Ovary (tissue), 9 donors: Measurements from ENCODE around the gene RARA. TPM values are rescaled to one million over a fixed set of nuclear protein-coding genes. Genes with fewer than 3 reads are reported as not detected.

ENCODE experiments used
- DNase-seq, 5 donors: peaks; one replicate each; pipeline ENCODE4 v3.0.0-alpha.2; 2019 to 2020
- H3K27ac ChIP-seq, 2 donors: fragments of 200-600 bp; one replicate each; pipeline versions ENCODE4 v1.5.1 to v1.8.0; 2019 to 2022
- H3K27me3 ChIP-seq: fragments of 200-600 bp; one replicate; pipeline ENCODE4 v1.8.0; 2022
- H3K36me3 ChIP-seq: fragments of 200-600 bp; sonication (generic); one replicate; pipeline ENCODE4 v1.5.1; 2019
- H3K4me1 ChIP-seq: one replicate; pipeline ENCODE4 v1.8.1; 2013; ENCODE audit warnings: mild to moderate bottlenecking, moderate library complexity; ENCODE audit not compliant: insufficient read depth
- H3K4me3 ChIP-seq: fragments of 200-600 bp; sonication (generic); one replicate; pipeline ENCODE4 v1.5.1; 2017
- H3K9me3 ChIP-seq, 2 donors: fragments of 200-600 bp in 1 of 2; sonication (generic) in 1 of 2; one replicate each; pipeline versions ENCODE4 v1.5.1 to v1.8.1; 2013 to 2019; ENCODE audit warnings: mild to moderate bottlenecking in 1 of 2, moderate library complexity in 1 of 2
- CTCF ChIP-seq, 3 donors: fragments of 450-650 bp in 2 of 3; fragments of 200-600 bp in 1 of 3; IDR thresholded peaks; one replicate each; pipeline versions ENCODE4 v1.5.1 to v1.8.0; 2016 to 2022; ENCODE audit warnings: antibody characterized with exemption in 3 of 3, mild to moderate bottlenecking in 1 of 3
- EP300 ChIP-seq: sonication (generic); formaldehyde crosslinking; IDR thresholded peaks from one replicate; pipeline ENCODE4 v1.6.1; 2017; ENCODE audit warnings: antibody characterized with exemption
- POLR2A ChIP-seq: fragments of 450-650 bp; IDR thresholded peaks from one replicate; pipeline ENCODE4 v1.6.1; 2017; ENCODE audit warnings: antibody characterized with exemption, mild to moderate bottlenecking, moderate library complexity
- WGBS, 3 donors: extraction: QIAGEN DNeasy Blood & Tissue Kit in 1 of 3; methylation state at CpG; one replicate each; pipeline versions ENCODE4 v1.1.5 to v1.1.7; 2013 to 2017; 5-methylcytosine and 5-hydroxymethylcytosine counted together
- intact Hi-C, 4 donors: fragments of 100-400 bp; cut with DNase I; formaldehyde crosslinking; loops; one replicate each; pipeline versions ENCODE4 v1.11.0 to v1.15.1; 2022 to 2023
- polyA plus RNA-seq, 2 donors: library from polyadenylated mRNA; stranded (reverse); fragments of 200-250 nt in 1 of 2; fragments of 350-450 nt in 1 of 2; fragmentation: Illumina TruSeq in 1 of 2; extraction: RNeasy Lipid Tissue Mini Kit (QIAGEN cat#74804) in 1 of 2; gene quantifications; one replicate each; pipeline ENCODE4 v1.2.3, GENCODE V29; 2013 to 2014
- total RNA-seq, 7 donors: library from RNA; depleted of rRNA in 2 of 7; stranded (reverse); fragments of >200 nt in 2 of 7; fragmentation: NEBNext Ultra II Directional in 3 of 7; extraction: Animal tissue kit (Norgen Biotek cat#: 25700) in 3 of 7; gene quantifications; one replicate each; pipeline versions ENCODE4 v1.1.0 to v1.2.4, GENCODE V29; 2016 to 2023
- donor health status: DM: no; HTN: no; CAD: no; lungs with moderate emphysema.
- donor health status: DM: no; HTN: no; CAD: no.
- donor health status: Bipolar disorder and iron deficiency.
- donor health status: DM: yes; HTN: yes; CAD: no.
- donor health status: DM: no; HTN: no; CAD: no.
- donor health status: DM: yes; HTN: yes; CAD: no.

The RARA gene
- total and polyA plus RNA-seq, 9 donors: 19.8 to 100 (median 61.9) TPM

DNA sequence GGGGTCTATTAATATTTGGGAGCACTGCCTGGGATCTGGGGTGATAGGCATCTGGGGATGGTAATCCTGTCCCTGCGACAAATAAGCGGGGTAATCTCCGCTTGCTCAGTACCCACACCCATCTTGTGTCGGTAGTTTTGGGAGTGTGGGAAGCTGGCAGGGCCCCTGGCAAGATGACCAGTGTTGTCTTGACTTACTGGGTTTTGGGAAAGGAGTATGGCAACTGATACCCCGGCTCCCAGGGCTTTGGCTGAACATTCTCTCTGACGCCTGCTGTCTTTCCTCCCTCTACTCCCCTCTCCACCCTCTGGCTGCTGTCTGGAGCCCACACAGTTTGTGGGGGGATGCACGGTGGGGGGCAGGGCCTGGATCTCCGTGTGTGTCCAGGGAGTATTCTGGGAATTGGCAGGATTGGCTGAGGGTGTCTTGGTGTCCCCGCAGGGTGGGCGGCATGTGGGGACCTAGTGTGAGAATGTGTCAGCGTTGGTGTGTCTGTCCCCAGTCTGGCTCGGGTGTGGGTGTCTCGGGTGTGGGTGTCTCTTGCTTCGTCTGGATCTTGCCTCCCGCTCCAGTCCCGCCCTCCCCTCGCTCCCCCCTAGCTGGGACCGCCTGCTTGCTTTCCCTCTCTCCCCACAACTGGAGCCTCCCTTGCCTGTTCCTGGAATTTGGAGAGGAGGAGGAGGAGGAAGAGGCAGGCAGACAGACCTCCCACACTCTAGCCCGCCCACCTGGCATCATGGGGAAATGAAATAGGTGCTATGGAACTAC, 12.0 kb downstream of the RARA start:
- peak overlapping the region; percentile 15 for H3K4me3 ChIP-seq
- peak overlapping the region in 1 of 2 donors; percentile 77 for H3K27ac ChIP-seq
- no peaks in the 10 kb centered on the region for H3K27me3 ChIP-seq
- peak; percentile 45 for TF ChIP-seq POLR2A
- TF ChIP-seq CTCF (IDR thresholded peaks at IDR 0.05): no peak
- H3K4me1 ChIP-seq: peaks cover 54% of the 10 kb centered on the region
- peak; percentile 81 to 88 (median 83) for DNase-seq
- no peaks in the 10 kb centered on the region for H3K36me3 ChIP-seq
- 4 to 5% (median 4%) methylated on average over 16 to 19 of the region's 19 CpGs for WGBS, 3 donors
- H3K9me3 ChIP-seq: no peaks in the 10 kb centered on the region
- intact Hi-C loops: no loop called here

DNA sequence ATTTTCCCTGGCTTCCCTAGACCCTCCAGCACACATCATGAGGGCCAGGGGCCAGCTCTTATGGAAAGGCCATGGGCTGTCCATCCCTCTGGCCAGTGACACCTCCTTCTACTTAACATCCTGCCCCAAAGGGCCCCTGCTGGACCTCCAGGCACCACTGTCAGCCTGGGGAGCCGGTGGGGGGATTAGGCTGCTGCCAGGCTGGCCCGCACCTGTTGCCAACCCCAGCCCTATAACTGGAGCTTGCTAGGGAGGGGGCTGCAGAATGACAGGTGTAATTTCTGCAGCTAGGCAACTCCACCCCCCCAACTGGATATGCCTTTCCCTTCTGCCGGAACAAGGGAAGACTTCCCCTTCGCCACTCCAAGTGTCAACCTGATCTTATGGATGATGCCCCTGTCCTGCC, 12.5 kb downstream of the RARA start:
- intact Hi-C loops: no loop called here
- Histone ChIP-seq H3K4me3 (peak overlapping the region; percentile 1), H3K36me3 (no peaks in the 10 kb centered on the region), H3K27me3 (no peaks in the 10 kb centered on the region), H3K27ac (peak overlapping the region in 1 of 2 donors; percentile 77), H3K4me1 (peaks cover 56% of the 10 kb centered on the region), H3K9me3 (no peaks in the 10 kb centered on the region)
- DNase-seq: no peak
- WGBS, 3 donors: 8 to 17% (median 13%) methylated on average over 4 of the region's 4 CpGs
- no peak for TF ChIP-seq CTCF (IDR thresholded peaks at IDR 0.05)
- TF ChIP-seq EP300: no peak
- no peak for TF ChIP-seq POLR2A

DNA sequence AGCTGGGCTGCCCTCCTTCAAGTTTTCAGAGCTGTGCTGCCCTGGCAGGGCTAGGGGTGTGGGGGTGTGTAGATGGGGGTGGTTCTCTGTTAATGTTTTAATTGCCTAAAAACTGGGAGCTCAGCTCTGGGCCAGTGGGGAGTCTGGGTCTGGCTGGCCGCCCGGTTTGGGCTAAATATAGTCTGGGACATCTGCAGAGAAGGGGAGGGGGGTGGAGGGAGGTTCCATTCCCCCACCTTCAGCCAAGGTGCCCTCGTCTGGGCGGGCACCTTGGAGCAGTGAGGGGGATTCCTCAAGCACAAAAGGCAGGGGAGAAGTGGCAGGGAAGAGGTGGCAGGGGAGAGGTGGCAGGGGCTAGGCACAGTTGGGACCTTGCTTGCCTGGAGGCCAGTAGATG, 13.0 kb downstream of the RARA start:
- Histone ChIP-seq H3K36me3 (no peaks in the 10 kb centered on the region), H3K27me3 (no peaks in the 10 kb centered on the region), H3K27ac (peak overlapping the region; percentile 56 to 77), H3K9me3 (no peaks in the 10 kb centered on the region), H3K4me1 (peaks cover 56% of the 10 kb centered on the region), H3K4me3 (peak overlapping the region; percentile 24)
- TF ChIP-seq EP300: no peak
- TF ChIP-seq POLR2A: no peak
- TF ChIP-seq CTCF (IDR thresholded peaks at IDR 0.05): no peak
- intact Hi-C loops: no loop called here
- DNase-seq: peak; percentile 70 to 81 (median 74)
- 0 to 3% (median 2%) methylated on average over 4 of the region's 4 CpGs for WGBS, 3 donors

DNA sequence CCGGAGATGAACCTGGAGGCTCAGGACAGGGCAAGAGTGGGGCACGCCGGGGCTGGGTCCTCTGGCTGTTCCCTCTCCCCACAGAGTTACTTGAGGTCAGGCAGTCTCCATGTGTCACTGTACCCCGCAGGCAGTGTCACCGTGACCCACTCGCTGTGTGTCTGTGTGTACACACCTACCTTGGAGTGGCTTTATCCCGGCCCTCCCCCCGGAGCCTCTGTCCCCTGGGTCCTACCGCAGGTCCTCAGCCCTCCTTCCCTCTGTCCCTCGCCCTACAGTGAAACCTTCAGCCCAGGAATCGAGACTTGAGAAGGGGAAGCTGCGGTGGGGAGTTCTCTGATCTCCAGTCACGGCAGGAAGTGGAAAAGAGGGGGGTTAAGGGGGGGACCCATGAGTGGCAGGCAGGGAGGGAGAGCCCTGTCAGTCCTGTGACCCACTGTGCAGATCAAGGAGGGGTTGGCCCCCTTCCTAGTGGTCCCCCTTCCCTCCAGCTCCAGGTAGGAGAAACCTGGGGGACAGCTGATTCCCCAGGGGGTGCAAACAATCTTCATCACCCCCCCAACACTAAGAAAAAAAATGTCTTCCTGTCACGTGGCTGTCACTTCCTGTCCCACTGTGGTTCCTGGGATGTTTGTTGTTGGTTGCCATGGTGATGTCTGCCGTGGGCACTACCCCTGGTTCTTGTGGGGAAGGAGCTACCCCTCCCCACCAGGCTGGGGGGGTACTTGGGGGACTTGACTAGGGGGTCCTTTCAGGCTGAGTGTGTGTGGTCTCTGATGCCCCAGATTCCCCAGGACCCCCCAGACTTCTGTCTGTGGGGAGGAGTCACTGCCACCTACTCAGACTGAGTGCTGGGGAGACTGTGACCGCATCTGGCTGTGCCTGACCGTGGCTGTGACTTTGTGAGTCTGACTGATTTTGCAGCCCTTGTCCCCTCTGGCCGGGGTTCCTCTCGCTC, 13.7 kb downstream of the RARA start:
- TF ChIP-seq POLR2A (no peak), CTCF (IDR thresholded peaks at IDR 0.05) (no peak), EP300 (no peak)
- intact Hi-C loops: no loop called here
- peak in 4 of 5 donors; percentile 66 to 82 (median 67) for DNase-seq
- Histone ChIP-seq H3K9me3 (no peaks in the 10 kb centered on the region), H3K4me1 (peaks cover 57% of the 10 kb centered on the region), H3K4me3 (peak overlapping the region; percentile 24), H3K27me3 (no peaks in the 10 kb centered on the region), H3K27ac (peak overlapping the region; percentile 56 to 77), H3K36me3 (no peaks in the 10 kb centered on the region)
- 20 to 28% (median 25%) methylated on average over 19 of the region's 19 CpGs for WGBS, 3 donors
